Adrenal gland (tissue), 5 donors: Measurements from ENCODE around the gene HDAC4.

Source experiments
- POLR2A ChIP-seq, 2 donors: fragments of 450-650 bp; IDR thresholded peaks; one replicate each; pipeline ENCODE4 v1.6.1; 2017; ENCODE audit warnings: antibody characterized with exemption in 2 of 2, mild to moderate bottlenecking in 2 of 2, moderate library complexity in 1 of 2
- TF ChIP-seq, protein P1 (sequence below), 6 experiments: fragments of 450-650 bp in 4 of 6; fragments of 200-600 bp in 2 of 6; sonication (generic) in 1 of 6; IDR thresholded peaks; 1 replicate in 5 of 6; 2 replicates in 1 of 6; pipeline versions ENCODE4 v1.5.1 to v1.8.0; 2016 to 2021; ENCODE audit warnings: antibody characterized with exemption in 6 of 6, mild to moderate bottlenecking in 2 of 6, moderate library complexity in 1 of 6
- donor health status: DM: no; HTN: no; CAD: no.

DNA sequence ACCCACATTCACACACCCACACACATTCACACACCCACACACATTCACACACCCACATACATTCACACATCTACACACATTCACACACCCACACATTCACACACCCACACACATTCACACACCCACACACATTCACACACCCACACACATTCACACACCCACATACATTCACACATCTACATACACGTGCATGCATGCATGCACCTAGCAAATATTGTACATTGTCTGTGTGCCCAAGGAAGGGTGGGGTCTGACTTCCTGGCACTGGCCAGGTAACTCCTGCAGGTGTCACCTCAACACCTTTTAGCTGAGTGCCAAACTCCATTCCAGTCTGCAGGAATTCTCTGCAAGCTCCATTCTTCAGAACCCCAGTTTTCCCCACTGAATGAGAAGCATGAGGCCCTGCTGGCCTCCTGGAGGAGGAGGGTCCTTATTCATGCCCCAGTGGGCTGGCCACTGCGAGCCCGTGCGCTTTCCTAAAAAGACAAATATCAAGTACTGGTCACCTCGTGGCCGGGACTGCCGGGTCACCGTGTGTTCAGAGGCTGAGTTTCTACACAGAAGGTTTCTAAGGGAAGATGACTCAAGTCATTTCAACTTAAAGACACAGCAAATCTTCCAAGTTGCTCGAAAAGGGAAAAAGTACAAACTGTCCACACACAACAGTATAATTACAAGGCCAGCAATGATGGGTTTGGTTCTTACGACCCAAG, 131.5 kb downstream of the HDAC4 start:
- TF ChIP-seq, protein P1, sequence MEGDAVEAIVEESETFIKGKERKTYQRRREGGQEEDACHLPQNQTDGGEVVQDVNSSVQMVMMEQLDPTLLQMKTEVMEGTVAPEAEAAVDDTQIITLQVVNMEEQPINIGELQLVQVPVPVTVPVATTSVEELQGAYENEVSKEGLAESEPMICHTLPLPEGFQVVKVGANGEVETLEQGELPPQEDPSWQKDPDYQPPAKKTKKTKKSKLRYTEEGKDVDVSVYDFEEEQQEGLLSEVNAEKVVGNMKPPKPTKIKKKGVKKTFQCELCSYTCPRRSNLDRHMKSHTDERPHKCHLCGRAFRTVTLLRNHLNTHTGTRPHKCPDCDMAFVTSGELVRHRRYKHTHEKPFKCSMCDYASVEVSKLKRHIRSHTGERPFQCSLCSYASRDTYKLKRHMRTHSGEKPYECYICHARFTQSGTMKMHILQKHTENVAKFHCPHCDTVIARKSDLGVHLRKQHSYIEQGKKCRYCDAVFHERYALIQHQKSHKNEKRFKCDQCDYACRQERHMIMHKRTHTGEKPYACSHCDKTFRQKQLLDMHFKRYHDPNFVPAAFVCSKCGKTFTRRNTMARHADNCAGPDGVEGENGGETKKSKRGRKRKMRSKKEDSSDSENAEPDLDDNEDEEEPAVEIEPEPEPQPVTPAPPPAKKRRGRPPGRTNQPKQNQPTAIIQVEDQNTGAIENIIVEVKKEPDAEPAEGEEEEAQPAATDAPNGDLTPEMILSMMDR (IDR thresholded peaks at IDR 0.05): no peak
- no peak for TF ChIP-seq POLR2A (IDR thresholded peaks at IDR 0.05)
